Stimulated activated CD4-positive, alpha-beta T cell treated with anti-CD3 and anti-CD28 coated beads, Interleukin-12 subunit alpha, Interleukin-12 subunit beta, amount 100 ng/mL, for 24 hours (primary cell): Measurements from ENCODE around the gene REXO4.
"Not testable (repeated sequence)": the region's sequence is repeated elsewhere in the genome, so short reads cannot be mapped to it uniquely, and the experiment has no call there.

Experiments
- DNase-seq, 2 experiments: peaks; one replicate each; pipeline ENCODE4 v3.0.0-alpha.2; 2020; ENCODE audit warnings: low read depth in 2 of 2

REXO4 gene

GRCh38 chr9:133389562-133389961 lies 28.2 kb downstream of the REXO4 start:
- no peak for DNase-seq

- DNase-seq = no peak
These were observed 28.7 kb downstream of the REXO4 start for GRCh38 chr9:133389025-133389557.

- no peak for DNase-seq
These were observed 30.1 kb downstream of the REXO4 start for GRCh38 chr9:133387680-133388079.

GRCh38 chr9:133386338-133386737 lies 31.5 kb downstream of the REXO4 start:
- DNase-seq = no peak

GRCh38 chr9:133385452-133385851 lies 32.4 kb downstream of the REXO4 start:
- DNase-seq = no peak

GRCh38 chr9:133384736-133385321 lies 33.0 kb downstream of the REXO4 start:
- no peak for DNase-seq

- DNase-seq = no peak
These were observed 34.4 kb downstream of the REXO4 start for GRCh38 chr9:133383438-133383837.

GRCh38 chr9:133382507-133383141 lies 35.2 kb downstream of the REXO4 start:
- no peak for DNase-seq

GRCh38 chr9:133380734-133381133 lies 37.1 kb downstream of the REXO4 start:
- DNase-seq = no peak

- no peak for DNase-seq
These were observed 38.4 kb downstream of the REXO4 start for GRCh38 chr9:133379153-133380086.

GRCh38 chr9:133378408-133378962 lies 39.3 kb downstream of the REXO4 start:
- DNase-seq = no peak

- no peak for DNase-seq
These were observed 40.0 kb downstream of the REXO4 start for GRCh38 chr9:133377721-133378216.

- not testable (repeated sequence) for DNase-seq
These were observed 40.5 kb downstream of the REXO4 start for GRCh38 chr9:133377280-133377679.

- DNase-seq = peak; percentile 92 to 94
These were observed 41.8 kb downstream of the REXO4 start, which contains the start of the genes STKLD1 and SURF4 for GRCh38 chr9:133375724-133376654. Gene STKLD1 (plus strand): TSS chr9:133376366. CDS start chr9:133376474, 108 bp downstream. Gene SURF4 (minus strand): TSS chr9:133376060. CDS start chr9:133375969, 91 bp downstream.

- DNase-seq = no peak
These were observed 42.6 kb downstream of the REXO4 start for GRCh38 chr9:133375116-133375723.

GRCh38 chr9:133374612-133375115 lies 43.1 kb downstream of the REXO4 start:
- no peak for DNase-seq

GRCh38 chr9:133372144-133372543 lies 45.7 kb downstream of the REXO4 start:
- DNase-seq = no peak

GRCh38 chr9:133371261-133371711 lies 46.5 kb downstream of the REXO4 start:
- peak; percentile 59 to 78 for DNase-seq

GRCh38 chr9:133370685-133371084 lies 47.1 kb downstream of the REXO4 start:
- DNase-seq = no peak

- no peak for DNase-seq
These were observed 47.9 kb downstream of the REXO4 start for GRCh38 chr9:133369933-133370332.
